Ectodermal cell (in vitro differentiated cells): Measurements from ENCODE around the gene GLDN.

Experiments
- H3K27ac ChIP-seq: 2 replicates; pipeline ENCODE4 v1.7.0; 2013; ENCODE audit warnings: mild to moderate bottlenecking, low read depth, low read length; ENCODE audit not compliant: insufficient read depth, poor library complexity, severe bottlenecking
- H3K27me3 ChIP-seq: 2 replicates; pipeline ENCODE4 v1.7.0; 2013; ENCODE audit warnings: mild to moderate bottlenecking, low read length; ENCODE audit not compliant: insufficient read depth, control insufficient read depth, poor library complexity, severe bottlenecking
- H3K36me3 ChIP-seq: one replicate; pipeline ENCODE4 v1.7.0; 2013; ENCODE audit warnings: low read length; ENCODE audit not compliant: control insufficient read depth, insufficient read depth
- H3K4me1 ChIP-seq: one replicate; pipeline ENCODE4 v1.7.0; 2013; ENCODE audit warnings: low read length; ENCODE audit not compliant: control insufficient read depth, insufficient read depth
- H3K4me3 ChIP-seq: 2 replicates; pipeline ENCODE4 v1.7.0; 2013; ENCODE audit warnings: low read depth, low read length, control low read depth; ENCODE audit not compliant: insufficient read depth
- H3K9me3 ChIP-seq: 2 replicates; pipeline ENCODE4 v1.7.0; 2013; ENCODE audit warnings: mild to moderate bottlenecking, low read length, moderate library complexity; ENCODE audit not compliant: control insufficient read depth
- WGBS, 2 experiments: methylation state at CpG; one replicate each; pipeline ENCODE4 v1.1.7; 2013; ENCODE audit warnings: missing lambda C conversion rate in 2 of 2; 5-methylcytosine and 5-hydroxymethylcytosine counted together

GLDN gene

DNA sequence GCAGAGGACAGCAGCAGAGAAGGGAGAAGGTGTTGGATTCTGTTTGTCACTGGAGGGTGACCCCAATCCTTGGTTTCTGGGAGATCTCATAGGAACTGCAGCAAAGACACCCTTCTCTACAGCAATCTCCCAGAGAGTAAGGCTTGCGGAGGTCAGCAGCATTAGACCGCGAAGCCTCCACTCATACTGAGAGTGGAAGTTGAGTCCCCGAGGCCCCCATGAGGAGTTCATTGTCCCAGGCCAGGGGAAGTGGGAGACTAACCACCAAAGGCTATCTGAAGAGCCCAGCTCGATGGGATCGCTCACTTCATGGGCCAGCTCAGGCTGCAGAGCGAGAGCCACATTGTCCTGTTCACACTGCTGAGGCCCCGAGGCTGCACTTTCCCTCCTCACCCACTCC, 44.6 kb downstream of the GLDN start:
- Histone ChIP-seq H3K27me3 (no peaks in the 10 kb centered on the region), H3K4me3 (no peak overlapping the region), H3K9me3 (no peaks in the 10 kb centered on the region), H3K27ac (no peak overlapping the region), H3K36me3 (no peaks in the 10 kb centered on the region), H3K4me1 (peaks cover 3% of the 10 kb centered on the region)
- WGBS, 2 experiments: 92 to 93% methylated on average over 8 of the region's 8 CpGs

DNA sequence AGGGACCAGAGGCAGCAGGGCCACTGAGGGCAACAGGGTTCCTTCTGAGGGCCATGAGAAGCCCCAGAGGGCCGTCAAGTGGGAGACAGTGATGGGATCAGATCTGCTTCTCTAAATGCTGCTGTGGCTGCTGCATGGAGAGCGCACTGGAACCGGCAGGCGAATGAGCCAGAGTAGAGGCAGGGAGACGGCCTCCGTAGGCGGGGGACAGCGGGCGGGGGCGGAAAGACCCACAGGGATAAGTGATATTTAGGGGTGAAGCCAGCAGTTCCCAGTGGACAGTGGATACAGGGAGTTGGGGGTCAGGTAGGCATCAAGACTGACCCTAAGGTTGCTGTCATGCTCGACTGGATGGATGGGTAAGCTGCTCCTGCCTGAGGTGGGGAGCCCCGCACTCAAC, 45.0 kb downstream of the GLDN start:
- H3K27ac ChIP-seq: no peak overlapping the region
- no peak overlapping the region for H3K4me3 ChIP-seq
- no peaks in the 10 kb centered on the region for H3K36me3 ChIP-seq
- no peaks in the 10 kb centered on the region for H3K27me3 ChIP-seq
- no peaks in the 10 kb centered on the region for H3K9me3 ChIP-seq
- H3K4me1 ChIP-seq: peaks cover 7% of the 10 kb centered on the region
- WGBS, 2 experiments: 94 to 95% methylated on average over 12 of the region's 12 CpGs

GRCh38 chr15:51386960-51387698, 45.7 kb downstream of the GLDN start:
- Histone ChIP-seq H3K4me1 (peaks cover 10% of the 10 kb centered on the region), H3K4me3 (no peak overlapping the region), H3K36me3 (no peaks in the 10 kb centered on the region), H3K27me3 (no peaks in the 10 kb centered on the region), H3K9me3 (no peaks in the 10 kb centered on the region), H3K27ac (no peak overlapping the region)
- WGBS, 2 experiments: 91 to 92% methylated on average over 10 of the region's 10 CpGs

- no peaks in the 10 kb centered on the region for H3K9me3 ChIP-seq
- H3K27me3 ChIP-seq: no peaks in the 10 kb centered on the region
- H3K27ac ChIP-seq: no peak overlapping the region
- no peaks in the 10 kb centered on the region for H3K36me3 ChIP-seq
- H3K4me3 ChIP-seq: no peak overlapping the region
- WGBS, 2 experiments: 89 to 94% methylated on average over 3 of the region's 3 CpGs
- H3K4me1 ChIP-seq: peaks cover 10% of the 10 kb centered on the region
Measured at GRCh38 chr15:51387699-51388041, 46.2 kb downstream of the GLDN start.

- Histone ChIP-seq H3K27me3 (no peaks in the 10 kb centered on the region), H3K4me3 (no peak overlapping the region), H3K36me3 (no peaks in the 10 kb centered on the region), H3K27ac (no peak overlapping the region), H3K4me1 (peaks cover 10% of the 10 kb centered on the region), H3K9me3 (no peaks in the 10 kb centered on the region)
- 92 to 95% methylated on average over 7 of the region's 7 CpGs for WGBS, 2 experiments
Measured at GRCh38 chr15:51388726-51389125, 47.3 kb downstream of the GLDN start.

DNA sequence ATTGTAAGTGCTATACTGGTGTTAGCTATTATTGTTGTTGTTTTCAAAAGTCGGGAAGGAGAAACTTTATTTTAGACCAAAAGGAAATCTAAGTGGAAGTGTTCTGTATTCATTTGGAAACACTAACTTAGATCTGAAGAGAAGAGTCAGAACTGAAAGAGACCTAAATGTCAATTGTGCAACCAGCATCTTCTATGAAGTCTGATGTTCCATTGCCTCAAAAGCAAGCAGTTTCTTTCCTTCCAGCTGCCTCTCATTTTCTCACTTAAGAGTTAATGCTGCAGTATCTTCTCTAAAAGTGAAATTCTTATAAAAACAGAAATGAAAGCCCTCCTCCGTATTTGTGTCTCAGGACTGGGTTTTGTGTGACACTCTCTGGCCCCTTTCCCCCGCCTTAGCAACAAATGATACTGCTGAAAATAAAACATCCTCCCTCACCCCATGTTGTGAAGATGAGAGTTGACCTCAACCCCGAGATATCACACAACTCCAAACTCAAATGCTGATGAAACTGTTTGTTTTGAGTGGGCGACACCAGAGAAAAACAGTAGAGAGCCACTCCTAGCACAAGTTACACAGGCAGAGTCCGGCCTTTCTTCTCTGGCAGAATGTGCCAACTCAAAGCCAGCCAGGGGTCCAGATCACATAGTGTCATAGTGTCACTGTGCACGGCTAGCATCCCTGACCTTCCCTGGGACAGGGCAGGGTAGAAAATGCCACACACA, 48.9 kb downstream of the GLDN start:
- peak overlapping the region; percentile 30 for H3K27ac ChIP-seq
- no peaks in the 10 kb centered on the region for H3K36me3 ChIP-seq
- 69 to 73% methylated on average over 7 of the region's 7 CpGs for WGBS, 2 experiments
- no peaks in the 10 kb centered on the region for H3K27me3 ChIP-seq
- peaks cover 10% of the 10 kb centered on the region for H3K4me1 ChIP-seq
- no peaks in the 10 kb centered on the region for H3K9me3 ChIP-seq
- no peak overlapping the region for H3K4me3 ChIP-seq

DNA sequence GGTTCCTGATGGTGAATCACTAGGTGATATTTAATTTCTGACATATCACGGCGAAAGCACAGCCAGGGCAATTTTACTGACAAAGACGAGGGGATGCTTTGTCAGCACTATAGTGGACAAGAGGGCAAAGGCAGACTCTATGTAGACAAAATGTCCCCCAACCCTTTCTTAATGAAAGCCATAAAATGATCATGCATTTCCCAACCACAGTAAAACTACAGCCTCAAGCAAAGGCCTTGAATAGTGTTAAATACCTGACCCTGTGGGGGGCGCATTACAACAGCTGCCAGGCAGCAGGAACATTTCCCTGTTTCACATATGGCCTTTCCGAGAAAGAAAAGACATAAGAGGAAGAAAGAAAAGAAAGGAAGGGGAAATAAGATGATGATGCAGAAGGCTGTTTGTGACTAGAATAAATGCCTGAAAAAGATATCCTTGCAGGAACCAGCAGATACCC, 49.5 kb downstream of the GLDN start:
- peaks cover 10% of the 10 kb centered on the region for H3K4me1 ChIP-seq
- 57 to 61% methylated on average over 5 of the region's 5 CpGs for WGBS, 2 experiments
- no peaks in the 10 kb centered on the region for H3K36me3 ChIP-seq
- H3K27ac ChIP-seq: peak overlapping the region; percentile 30
- no peaks in the 10 kb centered on the region for H3K27me3 ChIP-seq
- H3K4me3 ChIP-seq: no peak overlapping the region
- H3K9me3 ChIP-seq: no peaks in the 10 kb centered on the region

DNA sequence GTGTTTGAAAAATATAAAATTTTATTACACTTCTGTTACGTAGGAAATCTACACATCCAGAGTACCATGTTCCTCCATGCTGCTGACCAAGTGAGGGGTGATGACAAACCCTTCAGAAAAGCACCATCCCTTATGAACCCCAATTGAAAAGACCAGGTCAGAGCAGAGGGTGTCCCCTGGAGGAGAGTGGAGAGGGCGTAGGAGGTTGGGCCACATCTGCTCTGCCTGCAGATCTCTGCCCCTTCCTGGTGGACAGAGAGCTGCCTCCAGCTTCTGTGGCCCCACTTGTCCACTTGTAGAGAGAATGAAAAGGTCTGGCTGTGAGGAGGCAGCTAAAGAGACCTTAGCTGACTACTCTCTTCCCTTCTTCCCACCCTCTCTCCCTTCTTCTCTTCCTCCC, 55.5 kb downstream of the GLDN start:
- H3K36me3 ChIP-seq: no peaks in the 10 kb centered on the region
- WGBS, 2 experiments: 79 to 95% methylated on average over 1 to 2 of the region's 2 CpGs
- H3K27me3 ChIP-seq: no peaks in the 10 kb centered on the region
- H3K4me1 ChIP-seq: peaks cover 15% of the 10 kb centered on the region
- H3K9me3 ChIP-seq: no peaks in the 10 kb centered on the region
- H3K4me3 ChIP-seq: no peak overlapping the region
- no peak overlapping the region for H3K27ac ChIP-seq

DNA sequence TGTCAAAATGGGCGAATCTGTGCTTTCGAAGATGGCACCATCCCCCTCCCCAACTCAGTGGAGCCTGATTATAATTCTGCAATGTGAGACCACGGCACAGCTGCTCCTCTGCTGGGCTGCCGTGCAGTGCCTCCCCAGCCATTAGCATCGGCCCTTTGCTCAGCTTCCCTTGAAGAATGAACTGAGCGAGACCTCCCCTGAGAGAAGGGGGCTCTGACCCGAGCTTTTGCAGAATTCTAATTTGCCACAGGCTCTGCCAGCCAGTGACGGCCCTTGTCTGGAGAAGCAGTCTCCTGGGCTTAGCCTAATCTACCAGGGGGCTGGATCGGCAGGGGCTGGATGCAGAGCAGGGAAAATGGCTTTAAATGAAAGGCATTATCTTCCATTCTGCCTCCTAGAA, 57.2 kb downstream of the GLDN start:
- Histone ChIP-seq H3K27ac (no peak overlapping the region), H3K36me3 (no peaks in the 10 kb centered on the region), H3K9me3 (no peaks in the 10 kb centered on the region), H3K4me1 (peaks cover 15% of the 10 kb centered on the region), H3K4me3 (no peak overlapping the region), H3K27me3 (no peaks in the 10 kb centered on the region)
- WGBS, 2 experiments: 57 to 64% methylated on average over 9 of the region's 9 CpGs

DNA sequence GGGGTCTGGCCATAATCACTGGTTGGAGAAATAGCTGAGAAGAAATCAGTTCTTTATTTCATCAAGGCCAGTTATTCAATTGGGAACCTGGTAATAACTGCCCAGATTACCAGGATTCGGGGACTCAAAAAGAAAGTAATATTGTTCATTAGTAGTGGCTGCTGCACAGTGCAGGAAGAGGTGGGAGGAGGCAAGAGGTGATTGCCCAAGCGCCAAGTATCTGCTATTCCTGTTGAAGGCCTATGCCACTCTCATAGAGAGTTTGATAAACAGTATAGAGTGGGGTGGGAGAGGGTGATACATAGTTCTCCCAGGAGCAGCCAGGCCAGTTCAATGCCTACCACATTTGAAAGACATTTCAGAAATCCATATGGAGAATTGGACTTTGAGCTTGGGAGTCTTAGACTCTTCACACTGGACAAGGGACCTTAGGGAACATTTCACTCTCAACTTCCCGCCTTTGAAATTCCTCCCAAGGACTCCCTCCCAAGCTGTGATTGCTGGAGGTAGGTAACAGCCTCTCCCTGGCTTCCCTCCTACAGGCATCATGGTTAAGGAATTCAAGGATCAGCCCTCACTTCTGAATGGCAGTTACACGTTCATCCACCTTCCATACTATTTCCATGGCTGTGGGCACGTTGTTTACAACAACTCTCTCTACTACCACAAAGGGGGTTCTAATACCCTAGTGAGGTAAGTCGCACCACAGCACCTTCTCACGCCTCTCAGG, 59.8 kb downstream of the GLDN start:
- Histone ChIP-seq H3K36me3 (no peaks in the 10 kb centered on the region), H3K27ac (no peak overlapping the region), H3K4me3 (no peak overlapping the region), H3K27me3 (no peaks in the 10 kb centered on the region), H3K9me3 (no peaks in the 10 kb centered on the region), H3K4me1 (peaks cover 18% of the 10 kb centered on the region)
- WGBS, 2 experiments: 89 to 90% methylated on average over 7 of the region's 7 CpGs
